ENCODE results near the gene FANCC.

GRCh38 chr9:95225076-95225725 lies 92.3 kb downstream of the FANCC start:
- TF ChIP-seq, protein P1, sequence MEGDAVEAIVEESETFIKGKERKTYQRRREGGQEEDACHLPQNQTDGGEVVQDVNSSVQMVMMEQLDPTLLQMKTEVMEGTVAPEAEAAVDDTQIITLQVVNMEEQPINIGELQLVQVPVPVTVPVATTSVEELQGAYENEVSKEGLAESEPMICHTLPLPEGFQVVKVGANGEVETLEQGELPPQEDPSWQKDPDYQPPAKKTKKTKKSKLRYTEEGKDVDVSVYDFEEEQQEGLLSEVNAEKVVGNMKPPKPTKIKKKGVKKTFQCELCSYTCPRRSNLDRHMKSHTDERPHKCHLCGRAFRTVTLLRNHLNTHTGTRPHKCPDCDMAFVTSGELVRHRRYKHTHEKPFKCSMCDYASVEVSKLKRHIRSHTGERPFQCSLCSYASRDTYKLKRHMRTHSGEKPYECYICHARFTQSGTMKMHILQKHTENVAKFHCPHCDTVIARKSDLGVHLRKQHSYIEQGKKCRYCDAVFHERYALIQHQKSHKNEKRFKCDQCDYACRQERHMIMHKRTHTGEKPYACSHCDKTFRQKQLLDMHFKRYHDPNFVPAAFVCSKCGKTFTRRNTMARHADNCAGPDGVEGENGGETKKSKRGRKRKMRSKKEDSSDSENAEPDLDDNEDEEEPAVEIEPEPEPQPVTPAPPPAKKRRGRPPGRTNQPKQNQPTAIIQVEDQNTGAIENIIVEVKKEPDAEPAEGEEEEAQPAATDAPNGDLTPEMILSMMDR (IDR thresholded peaks at IDR 0.05; ENCODE audit: poor library complexity), result no peak
- TF ChIP-seq EZH2phosphoT487 (IDR thresholded peaks at IDR 0.05; ENCODE audit: low read depth, severe bottlenecking, unreplicated experiment), result no peak
- TF ChIP-seq EZH2 (IDR thresholded peaks at IDR 0.05; ENCODE audit: borderline replicate concordance), result no peak
